GM23338 (cell line): ENCODE data around the gene CDH4. TPM values are rescaled to one million over a fixed set of nuclear protein-coding genes. Genes with fewer than 3 reads are reported as not detected.

ENCODE experiments used
- ATAC-seq: fragments of 200-7000 bp; cut with Tn5 transposase; 3 replicates; pipeline ENCODE4 v1.9.1; 2020
- DNase-seq: peaks from one replicate; pipeline ENCODE4 v3.0.0-alpha.2; 2015; ENCODE audit warnings: low spot score
- H2AFZ ChIP-seq: fragments of 200-600 bp; sonication (generic); 2 replicates; pipeline ENCODE4 v1.8.0; 2016; ENCODE audit warnings: antibody characterized with exemption, mild to moderate bottlenecking, moderate library complexity
- H3F3A ChIP-seq: fragments of 200-600 bp; sonication (generic); replicated peaks from 2 replicates; pipeline ENCODE4 v1.8.0; 2017; ENCODE audit warnings: antibody characterized with exemption, mixed run types, low read depth
- H3K27ac ChIP-seq: fragments of 200-600 bp; sonication (generic); 2 replicates; pipeline ENCODE4 v1.6.1; 2016; ENCODE audit warnings: low read depth
- H3K27me3 ChIP-seq: fragments of 200-600 bp; sonication (generic); 2 replicates; pipeline ENCODE4 v1.8.0; 2016; ENCODE audit warnings: mild to moderate bottlenecking, mixed run types, moderate library complexity; ENCODE audit not compliant: insufficient read depth
- H3K36me3 ChIP-seq: fragments of 200-600 bp; sonication (generic); 2 replicates; pipeline ENCODE4 v1.8.0; 2016; ENCODE audit warnings: mild to moderate bottlenecking; ENCODE audit not compliant: insufficient read depth
- H3K4me1 ChIP-seq: fragments of 200-600 bp; sonication (generic); 2 replicates; pipeline ENCODE4 v1.8.0; 2016; ENCODE audit warnings: mild to moderate bottlenecking, moderate library complexity; ENCODE audit not compliant: insufficient read depth
- H3K4me2 ChIP-seq: fragments of 200-600 bp; sonication (generic); 2 replicates; pipeline ENCODE4 v1.7.1; 2017; ENCODE audit warnings: mixed run types
- H3K4me3 ChIP-seq: fragments of 200-600 bp; sonication (generic); 2 replicates; pipeline ENCODE4 v1.6.1; 2016; ENCODE audit warnings: mixed run types
- H3K79me2 ChIP-seq: fragments of 200-600 bp; sonication (generic); replicated peaks from 2 replicates; pipeline ENCODE4 v1.8.0; 2017; ENCODE audit warnings: mild to moderate bottlenecking; ENCODE audit not compliant: insufficient read depth
- H3K9me2 ChIP-seq: fragments of 200-600 bp; sonication (generic); 2 replicates; pipeline ENCODE4 v1.8.0; 2017; ENCODE audit not compliant: insufficient read depth
- H4K20me1 ChIP-seq: fragments of 200-600 bp; sonication (generic); replicated peaks from 2 replicates; pipeline ENCODE4 v1.8.0; 2017; ENCODE audit warnings: mild to moderate bottlenecking; ENCODE audit not compliant: insufficient read depth
- H3K27ac Mint-ChIP-seq: 2 replicates; pipeline ENCODE4 v1.8.0; 2020; ENCODE audit warnings: inconsistent platforms, mild to moderate bottlenecking, moderate library complexity, mixed read lengths
- H3K27me3 Mint-ChIP-seq: 3 replicates; pipeline ENCODE4 v1.8.0; 2022; ENCODE audit warnings: low read depth, mild to moderate bottlenecking, moderate library complexity, mixed read lengths, inconsistent platforms; ENCODE audit not compliant: insufficient read depth, poor library complexity
- H3K36me3 Mint-ChIP-seq: 3 replicates; pipeline ENCODE4 v1.8.0; 2021; ENCODE audit warnings: low read depth, mild to moderate bottlenecking, inconsistent platforms, moderate library complexity, mixed read lengths
- H3K4me1 Mint-ChIP-seq: 3 replicates; pipeline ENCODE4 v1.8.0; 2020; ENCODE audit warnings: mild to moderate bottlenecking, inconsistent platforms, mixed read lengths
- H3K4me3 Mint-ChIP-seq: 3 replicates; pipeline ENCODE4 v1.8.0; 2021; ENCODE audit warnings: moderate library complexity, mild to moderate bottlenecking, inconsistent platforms, mixed read lengths
- H3K9me3 Mint-ChIP-seq: 3 replicates; pipeline ENCODE4 v1.8.0; 2020; ENCODE audit warnings: moderate library complexity, mild to moderate bottlenecking, inconsistent platforms, mixed read lengths
- CREB1 ChIP-seq: fragments of 250-450 bp; sonication (Bioruptor Pico); IDR thresholded peaks from 2 replicates; pipeline ENCODE4 v1.5.0; 2020; ENCODE audit warnings: low read depth, mild to moderate bottlenecking, moderate library complexity
- EZH2phosphoT487 ChIP-seq: fragments of 200-600 bp; sonication (generic); IDR thresholded peaks from one replicate; pipeline ENCODE4 v1.8.1; 2018; ENCODE audit warnings: antibody characterized with exemption; ENCODE audit not compliant: unreplicated experiment
- JUNB ChIP-seq: IDR thresholded peaks from one replicate; pipeline ENCODE4 v1.6.1; 2016; ENCODE audit warnings: antibody characterized with exemption; ENCODE audit not compliant: unreplicated experiment
- NANOG ChIP-seq: IDR thresholded peaks from 2 replicates; pipeline ENCODE4 v1.6.1; 2016; ENCODE audit warnings: antibody characterized with exemption, borderline replicate concordance
- STAT1 ChIP-seq: IDR thresholded peaks from one replicate; pipeline ENCODE4 v1.6.1; 2016; ENCODE audit warnings: antibody characterized with exemption; ENCODE audit not compliant: unreplicated experiment
- ZNF114 ChIP-seq: fragments of 250-450 bp; sonication (Bioruptor Pico); IDR thresholded peaks from 2 replicates; pipeline ENCODE4 v1.5.0; 2020; ENCODE audit warnings: mild to moderate bottlenecking, moderate library complexity
- polyA plus RNA-seq: library from polyadenylated mRNA; unstranded; fragments of >200 nt; fragmentation: Nextera tagmentation; extraction: Ambion mirVana; gene quantifications from 2 replicates; pipeline ENCODE4 v1.2.1, GENCODE V29; 2016
- total RNA-seq: library from RNA; depleted of rRNA; stranded (reverse); fragments of >200 nt; shearing (Covaris generic); gene quantifications from 2 replicates; pipeline ENCODE4 v1.2.3, GENCODE V29; 2014
- TF ChIP-seq, protein P1 (sequence below): IDR thresholded peaks from 2 replicates; pipeline ENCODE4 v1.6.1; 2016; ENCODE audit warnings: antibody characterized with exemption
- TF ChIP-seq, protein P2 (sequence below), 2 experiments: fragments of 200-600 bp in 1 of 2; sonication (generic) in 1 of 2; conservative IDR thresholded peaks; 2 replicates each; pipeline versions ENCODE4 v1.5.1 to v1.6.1; 2016 to 2017; ENCODE audit warnings: antibody characterized with exemption in 2 of 2, low read depth in 2 of 2, mild to moderate bottlenecking in 2 of 2, moderate library complexity in 1 of 2

CDH4 gene
- total and polyA plus RNA-seq, 2 experiments from 2014 or later: 1.2 to 4.2 TPM

DNA sequence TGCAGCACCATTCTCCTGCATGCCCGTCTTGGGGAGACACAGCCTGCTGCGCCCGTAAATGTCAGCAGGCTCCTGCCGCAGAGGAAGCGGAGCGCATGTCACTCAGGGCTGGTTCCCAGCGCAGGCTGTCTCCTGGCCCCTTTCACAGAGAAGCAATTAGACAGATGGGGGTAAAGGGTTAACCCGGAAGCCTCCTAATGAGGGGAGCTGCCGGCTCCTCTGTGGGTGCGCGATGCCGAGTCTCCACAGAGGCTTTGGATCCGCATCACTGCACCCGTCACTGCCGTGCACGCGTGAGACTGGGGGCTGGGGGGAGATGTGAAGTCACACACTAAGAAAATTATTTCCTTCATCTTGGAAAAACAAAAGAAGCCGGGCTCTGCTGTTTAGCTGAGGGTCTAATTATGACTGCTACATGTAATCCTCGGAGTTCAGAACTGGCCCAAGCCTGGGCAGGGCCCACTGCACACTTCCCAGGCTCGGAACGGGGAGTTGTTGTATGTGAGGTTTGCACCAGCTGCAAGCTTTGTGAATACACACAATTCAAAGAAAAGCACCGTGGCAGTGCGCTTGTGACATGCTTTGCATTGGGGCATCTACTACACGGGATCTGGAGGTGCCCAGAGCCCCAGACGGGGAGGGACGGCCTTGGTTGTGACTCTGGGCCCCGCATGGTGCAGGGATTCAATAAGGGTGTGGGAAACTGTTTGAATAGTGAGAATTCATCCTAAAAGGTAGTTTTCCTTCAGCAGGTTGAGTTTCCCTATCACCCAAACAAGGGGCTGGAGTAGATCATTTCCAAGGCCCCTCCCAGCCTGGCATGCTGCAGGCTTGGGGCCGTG, 482.1 kb downstream of the CDH4 start:
- H3K36me3 Mint-ChIP-seq: no peaks in the 10 kb centered on the region
- no peaks in the 10 kb centered on the region for H4K20me1 ChIP-seq
- peaks cover 14% of the 10 kb centered on the region for H3K27me3 Mint-ChIP-seq
- no peak overlapping the region for H3K4me3 ChIP-seq
- TF ChIP-seq CREB1 (no peak), EZH2phosphoT487 (no peak), STAT1 (no peak), ZNF114 (CRISPR knock-in tag) (no peak)
- TF ChIP-seq, protein P1, sequence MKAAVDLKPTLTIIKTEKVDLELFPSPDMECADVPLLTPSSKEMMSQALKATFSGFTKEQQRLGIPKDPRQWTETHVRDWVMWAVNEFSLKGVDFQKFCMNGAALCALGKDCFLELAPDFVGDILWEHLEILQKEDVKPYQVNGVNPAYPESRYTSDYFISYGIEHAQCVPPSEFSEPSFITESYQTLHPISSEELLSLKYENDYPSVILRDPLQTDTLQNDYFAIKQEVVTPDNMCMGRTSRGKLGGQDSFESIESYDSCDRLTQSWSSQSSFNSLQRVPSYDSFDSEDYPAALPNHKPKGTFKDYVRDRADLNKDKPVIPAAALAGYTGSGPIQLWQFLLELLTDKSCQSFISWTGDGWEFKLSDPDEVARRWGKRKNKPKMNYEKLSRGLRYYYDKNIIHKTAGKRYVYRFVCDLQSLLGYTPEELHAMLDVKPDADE: no peak
- H2AFZ ChIP-seq: no peak overlapping the region
- H3K9me3 Mint-ChIP-seq: no peaks in the 10 kb centered on the region
- H3K9me2 ChIP-seq: no peaks in the 10 kb centered on the region
- no peak overlapping the region for H3K27ac Mint-ChIP-seq
- no peak overlapping the region for H3K4me2 ChIP-seq
- DNase-seq: no peak
- H3K4me1 ChIP-seq: no peaks in the 10 kb centered on the region
- H3K36me3 ChIP-seq: no peaks in the 10 kb centered on the region
- H3K79me2 ChIP-seq: no peaks in the 10 kb centered on the region
- no peak overlapping the region for H3K4me3 Mint-ChIP-seq
- no peak overlapping the region for H3K27ac ChIP-seq
- peaks cover 6% of the 10 kb centered on the region for H3K4me1 Mint-ChIP-seq
- H3F3A ChIP-seq: no peaks in the 10 kb centered on the region
- ATAC-seq: no peak
- no peaks in the 10 kb centered on the region for H3K27me3 ChIP-seq

GRCh38 chr20:61734733-61735502, 482.9 kb downstream of the CDH4 start:
- Histone ChIP-seq H3K9me2 (no peaks in the 10 kb centered on the region), H3F3A (no peaks in the 10 kb centered on the region), H3K27ac (no peak overlapping the region), H3K4me3 (no peak overlapping the region), H3K4me1 (no peaks in the 10 kb centered on the region), H3K27me3 (no peaks in the 10 kb centered on the region), H3K79me2 (no peaks in the 10 kb centered on the region), H4K20me1 (no peaks in the 10 kb centered on the region), H3K36me3 (no peaks in the 10 kb centered on the region), H2AFZ (no peak overlapping the region), H3K4me2 (no peak overlapping the region)
- no peak for DNase-seq
- Mint-ChIP-seq H3K4me1 (no peaks in the 10 kb centered on the region; the same call in 2 of the 3 replicates), H3K27me3 (peaks cover 15% of the 10 kb centered on the region), H3K27ac (no peak overlapping the region), H3K9me3 (no peaks in the 10 kb centered on the region), H3K4me3 (no peak overlapping the region), H3K36me3 (no peaks in the 10 kb centered on the region)
- no peak for ATAC-seq
- TF ChIP-seq JUNB (no peak), NANOG (no peak), ZNF114 (CRISPR knock-in tag) (no peak), CREB1 (no peak)

DNA sequence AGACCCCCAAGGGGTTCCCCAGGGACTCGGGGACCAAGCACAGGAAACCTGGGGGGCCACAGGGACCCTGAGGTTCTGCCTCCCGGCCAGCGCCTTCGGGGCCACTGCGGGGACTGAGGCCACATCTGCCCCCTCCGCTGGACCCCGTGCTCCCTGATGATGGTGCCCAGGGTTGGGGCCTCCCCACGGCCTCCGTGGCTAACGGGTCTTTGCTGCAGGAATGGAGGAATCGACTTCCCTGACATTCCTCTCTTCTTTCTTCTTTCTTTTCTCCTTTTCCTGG, 483.4 kb downstream of the CDH4 start:
- Mint-ChIP-seq H3K4me1 (no peaks in the 10 kb centered on the region; the same call in 2 of the 3 replicates), H3K36me3 (no peaks in the 10 kb centered on the region), H3K9me3 (no peaks in the 10 kb centered on the region), H3K27ac (no peak overlapping the region), H3K27me3 (peaks cover 15% of the 10 kb centered on the region), H3K4me3 (no peak overlapping the region)
- Histone ChIP-seq H3K79me2 (no peaks in the 10 kb centered on the region), H3K4me1 (no peaks in the 10 kb centered on the region), H3K4me3 (no peak overlapping the region), H3K4me2 (no peak overlapping the region), H3K9me2 (no peaks in the 10 kb centered on the region), H4K20me1 (0 out of 2 replicates have a peak, but pooled peaks cover under 1% of the 10 kb centered on the region), H3K27me3 (no peaks in the 10 kb centered on the region), H3K27ac (no peak overlapping the region), H3K36me3 (no peaks in the 10 kb centered on the region), H2AFZ (no peak overlapping the region), H3F3A (no peaks in the 10 kb centered on the region)
- DNase-seq (no peak), ATAC-seq (no peak)
- TF ChIP-seq, protein P2, sequence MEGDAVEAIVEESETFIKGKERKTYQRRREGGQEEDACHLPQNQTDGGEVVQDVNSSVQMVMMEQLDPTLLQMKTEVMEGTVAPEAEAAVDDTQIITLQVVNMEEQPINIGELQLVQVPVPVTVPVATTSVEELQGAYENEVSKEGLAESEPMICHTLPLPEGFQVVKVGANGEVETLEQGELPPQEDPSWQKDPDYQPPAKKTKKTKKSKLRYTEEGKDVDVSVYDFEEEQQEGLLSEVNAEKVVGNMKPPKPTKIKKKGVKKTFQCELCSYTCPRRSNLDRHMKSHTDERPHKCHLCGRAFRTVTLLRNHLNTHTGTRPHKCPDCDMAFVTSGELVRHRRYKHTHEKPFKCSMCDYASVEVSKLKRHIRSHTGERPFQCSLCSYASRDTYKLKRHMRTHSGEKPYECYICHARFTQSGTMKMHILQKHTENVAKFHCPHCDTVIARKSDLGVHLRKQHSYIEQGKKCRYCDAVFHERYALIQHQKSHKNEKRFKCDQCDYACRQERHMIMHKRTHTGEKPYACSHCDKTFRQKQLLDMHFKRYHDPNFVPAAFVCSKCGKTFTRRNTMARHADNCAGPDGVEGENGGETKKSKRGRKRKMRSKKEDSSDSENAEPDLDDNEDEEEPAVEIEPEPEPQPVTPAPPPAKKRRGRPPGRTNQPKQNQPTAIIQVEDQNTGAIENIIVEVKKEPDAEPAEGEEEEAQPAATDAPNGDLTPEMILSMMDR (conservative IDR thresholded peaks at IDR 0.05; ENCODE audit: low read depth in 2 of 2): no peak
